Stimulated activated CD8-positive, alpha-beta memory T cell treated with anti-CD3 and anti-CD28 coated beads, Interleukin-15, amount 100 ng/mL, for 1 hour (primary cell): Measurements from ENCODE around the gene FRYL.
"Not testable (repeated sequence)": the region's sequence is repeated elsewhere in the genome, so short reads cannot be mapped to it uniquely, and the experiment has no call there.

Experiments
- DNase-seq: peaks from one replicate; pipeline ENCODE4 v3.0.0-alpha.2; 2020; ENCODE audit warnings: low read depth

Gene FRYL

DNA sequence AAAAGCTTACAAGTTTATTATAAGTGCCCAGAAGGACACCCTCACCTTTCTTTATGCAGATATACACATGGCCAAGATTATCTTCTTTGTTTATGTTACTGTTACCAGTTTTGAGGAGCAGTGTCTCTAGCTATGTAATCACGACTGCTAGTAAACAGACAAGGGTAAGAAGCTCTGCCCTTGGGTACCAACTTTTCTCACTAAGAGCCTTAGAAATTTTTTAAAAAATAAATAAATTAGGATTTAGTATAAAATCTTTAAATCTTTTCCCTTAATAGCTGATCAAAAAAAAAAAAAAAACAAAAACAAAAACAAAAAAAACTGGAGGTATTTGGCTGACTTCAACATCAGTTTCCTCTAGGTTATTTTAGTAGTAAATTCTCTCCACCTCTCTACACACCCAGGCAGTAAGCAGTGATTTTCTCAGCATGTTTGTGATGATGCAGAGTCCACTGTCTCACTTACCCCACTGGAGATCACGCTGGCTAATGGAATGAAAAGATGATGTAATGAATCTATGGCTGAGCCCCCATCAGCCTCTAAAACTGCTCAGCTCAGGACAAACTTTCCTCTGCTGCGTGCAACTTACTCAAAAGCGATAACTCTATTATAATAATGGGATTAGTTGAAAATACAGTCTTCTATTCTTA is 125.9 kb downstream of the FRYL start:
- no peak for DNase-seq

DNA sequence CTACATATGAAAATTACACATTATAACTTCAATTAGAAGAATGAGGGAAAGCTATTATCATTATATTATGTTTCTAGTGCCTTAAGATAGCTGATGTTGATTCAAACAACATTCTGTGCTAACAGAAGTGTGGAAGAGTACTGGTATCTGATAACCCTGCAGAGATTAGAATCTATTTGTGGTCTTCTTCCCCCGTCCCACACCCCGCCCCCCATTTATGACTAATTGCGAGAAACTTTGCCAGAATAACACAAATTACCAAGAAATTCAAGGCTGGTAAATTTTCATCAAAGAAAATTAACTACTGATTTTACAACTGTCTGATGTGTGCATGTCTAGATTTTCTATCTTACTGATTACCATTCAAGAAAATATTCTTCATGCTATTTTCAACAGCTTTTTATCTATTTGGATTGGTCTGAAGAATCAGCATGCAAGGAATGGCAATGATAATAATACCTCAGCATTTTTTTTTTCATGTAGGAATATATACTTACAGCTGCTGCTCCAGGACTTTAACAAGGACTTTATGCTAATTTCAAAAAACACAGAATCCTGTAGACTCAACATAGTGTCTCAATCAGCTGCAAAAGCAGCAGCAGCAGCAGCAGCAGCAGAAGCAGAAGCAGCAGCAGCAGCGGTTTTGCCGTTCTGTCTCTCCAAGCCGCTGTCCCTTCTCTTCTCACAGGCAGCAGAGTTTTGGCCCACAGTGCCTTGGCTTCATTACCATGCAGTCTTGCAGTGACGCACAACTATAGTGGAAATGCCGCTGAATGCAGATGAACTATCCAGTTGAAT is 126.7 kb downstream of the FRYL start:
- peak; percentile 9 for DNase-seq

DNA sequence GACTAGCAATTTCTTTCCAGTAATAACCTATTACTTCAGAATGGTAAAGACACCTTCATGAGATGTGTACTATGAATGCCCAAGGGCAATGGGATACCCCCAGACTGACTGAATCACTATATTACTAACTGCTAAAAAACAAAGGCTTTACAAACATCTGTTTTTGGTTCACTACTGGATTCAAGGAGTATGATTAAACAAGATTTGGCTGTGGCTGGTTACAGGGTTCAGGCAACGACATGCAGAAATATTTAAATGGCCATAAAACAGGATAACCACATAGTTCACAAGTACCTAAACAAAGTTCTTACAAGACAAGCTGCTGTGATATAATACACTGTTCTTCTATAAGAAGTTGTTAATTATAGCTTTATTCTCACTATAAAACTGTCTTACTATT is 128.2 kb downstream of the FRYL start:
- no peak for DNase-seq

DNA sequence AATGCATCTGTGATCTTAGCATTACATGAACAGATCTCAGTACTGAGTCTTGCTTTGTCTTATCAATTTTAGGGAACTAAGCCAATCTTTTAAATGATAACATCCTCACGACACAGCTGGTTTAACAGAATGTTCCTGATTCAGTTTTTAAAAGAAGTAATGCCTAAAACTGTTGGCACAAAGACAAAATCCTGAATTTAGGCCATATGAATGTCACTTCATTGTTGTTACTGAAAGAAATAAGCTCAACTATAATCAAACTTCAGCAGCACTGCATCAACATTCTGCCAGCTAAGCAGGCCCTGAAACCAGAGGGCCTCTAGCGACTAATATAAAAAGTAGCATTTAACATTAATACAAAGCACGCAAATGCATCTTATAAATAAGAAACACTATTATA is 130.6 kb downstream of the FRYL start:
- no peak for DNase-seq

DNA sequence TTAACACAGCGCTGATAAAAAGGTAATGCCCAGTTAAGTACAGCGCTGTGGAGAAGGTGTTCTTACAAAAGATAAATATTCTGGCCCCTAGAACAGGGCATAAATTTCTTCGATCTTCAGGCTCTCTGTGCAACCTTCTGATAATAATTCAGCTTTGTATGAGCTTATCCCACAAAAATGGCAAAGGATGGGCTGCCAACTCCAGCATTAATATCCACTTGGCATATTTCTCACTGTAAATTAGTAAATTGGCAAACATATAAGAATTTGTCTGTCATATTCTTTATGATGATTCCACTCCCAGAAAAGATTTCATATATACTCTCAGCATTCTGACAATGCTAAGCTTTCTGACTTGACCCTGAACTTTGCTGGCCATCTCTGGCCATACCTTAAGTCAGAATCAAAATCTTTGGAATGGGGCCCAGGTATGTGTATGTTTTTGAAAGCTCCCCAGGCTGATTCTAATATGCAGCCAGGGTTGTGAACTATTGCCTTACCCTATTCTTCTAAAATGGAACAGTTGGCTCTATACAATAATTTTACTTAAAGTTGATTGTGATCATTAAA is 134.8 kb downstream of the FRYL start:
- DNase-seq, result no peak

DNA sequence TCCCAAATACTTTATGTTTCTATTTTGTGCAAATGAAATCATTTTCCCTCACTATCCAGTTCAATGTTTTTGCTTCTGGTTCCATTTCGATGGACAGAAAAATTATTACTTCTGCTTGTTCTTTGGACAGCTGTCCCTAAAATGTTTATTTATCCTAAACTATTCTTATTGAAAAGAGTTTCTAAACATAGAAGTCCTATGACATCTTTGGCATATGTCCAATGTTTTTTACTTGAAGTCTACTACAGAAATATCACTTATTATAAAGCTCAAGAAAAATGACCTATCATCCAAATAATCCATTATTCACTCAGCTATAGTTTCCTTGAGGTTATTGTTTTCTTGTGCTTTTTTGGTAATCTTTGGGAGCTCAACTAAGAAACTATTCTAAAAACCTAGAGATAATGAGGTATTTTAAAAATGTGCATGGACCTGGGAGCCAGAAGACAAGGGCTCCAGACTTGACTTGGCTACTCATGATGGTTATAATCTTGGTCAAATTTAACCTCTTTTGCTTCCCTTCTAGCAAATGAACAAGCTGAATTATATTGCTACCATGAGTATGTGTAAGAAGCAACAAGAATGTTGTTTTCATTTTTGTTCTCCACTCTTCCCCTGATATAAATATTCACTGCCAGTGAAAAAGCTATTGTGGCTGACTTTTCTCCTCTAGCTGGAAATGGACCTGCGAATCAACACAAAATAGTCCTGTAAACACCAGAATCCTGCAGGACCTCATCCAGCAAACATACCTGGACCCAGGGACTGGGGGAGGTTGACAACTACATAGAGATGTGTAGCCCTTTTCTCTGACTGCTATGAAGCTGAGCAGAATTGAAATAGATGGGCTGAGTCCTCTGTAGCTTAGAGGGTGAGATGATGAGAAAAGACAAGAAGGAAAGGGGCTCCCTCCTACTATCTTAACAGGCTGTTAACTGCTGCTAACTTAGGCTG is 137.4 kb downstream of the FRYL start:
- no peak for DNase-seq

DNA sequence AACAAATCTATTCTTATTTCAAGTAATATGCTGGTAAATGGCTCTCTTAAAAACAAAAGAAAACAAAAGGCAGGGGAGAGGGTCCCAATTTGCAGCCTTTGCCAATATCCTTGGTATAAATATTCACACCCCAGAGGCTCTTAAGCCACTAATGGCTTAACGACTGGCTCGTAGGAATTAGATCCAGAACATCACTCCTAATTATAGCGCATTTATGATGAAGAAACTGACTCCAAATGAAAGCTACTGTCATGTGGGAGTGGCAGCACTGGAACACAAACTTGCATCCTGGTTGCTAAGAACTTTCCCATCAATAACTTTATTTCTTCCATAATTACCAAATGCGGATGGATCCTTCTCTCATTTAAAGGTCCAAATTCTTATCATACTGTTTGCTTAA is 138.7 kb downstream of the FRYL start:
- DNase-seq, result no peak

DNA sequence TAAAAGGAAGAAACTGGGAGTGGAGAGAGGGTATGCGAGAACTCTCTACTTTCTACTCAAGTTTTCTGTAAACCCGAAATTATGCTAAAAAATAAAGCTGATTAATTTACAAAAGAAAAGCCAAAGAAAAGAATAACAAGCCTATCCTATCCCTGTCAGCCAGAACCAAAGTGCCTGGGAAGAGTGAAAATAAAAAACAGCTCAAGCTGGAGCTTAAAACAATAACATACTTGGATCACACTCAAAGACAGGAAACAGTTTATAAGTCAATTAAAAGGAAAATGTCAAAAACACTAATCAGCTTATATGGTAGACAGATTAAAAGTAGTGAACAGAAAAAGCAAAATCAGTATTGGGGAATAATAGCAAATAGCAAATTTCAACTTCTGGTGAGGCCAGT is 139.4 kb downstream of the FRYL start:
- no peak for DNase-seq

DNA sequence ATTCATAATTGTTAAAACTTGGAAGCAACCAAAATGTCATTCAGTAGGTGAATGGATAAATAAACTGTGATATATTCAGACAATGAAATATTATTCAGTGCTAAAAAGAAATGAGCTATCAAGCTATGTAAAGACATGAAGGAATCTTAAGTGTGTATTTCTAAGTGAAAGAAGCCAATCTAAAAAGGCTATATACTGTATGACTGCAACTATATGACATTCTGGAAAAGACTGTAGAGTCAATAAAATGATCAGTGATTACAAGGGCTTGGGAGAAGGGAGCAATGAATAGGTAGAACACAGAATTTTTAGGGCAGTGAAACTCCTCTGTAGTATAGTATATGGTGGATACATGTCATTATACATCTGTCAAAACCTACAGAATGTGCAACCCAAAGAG is 139.9 kb downstream of the FRYL start:
- DNase-seq, result no peak

DNA sequence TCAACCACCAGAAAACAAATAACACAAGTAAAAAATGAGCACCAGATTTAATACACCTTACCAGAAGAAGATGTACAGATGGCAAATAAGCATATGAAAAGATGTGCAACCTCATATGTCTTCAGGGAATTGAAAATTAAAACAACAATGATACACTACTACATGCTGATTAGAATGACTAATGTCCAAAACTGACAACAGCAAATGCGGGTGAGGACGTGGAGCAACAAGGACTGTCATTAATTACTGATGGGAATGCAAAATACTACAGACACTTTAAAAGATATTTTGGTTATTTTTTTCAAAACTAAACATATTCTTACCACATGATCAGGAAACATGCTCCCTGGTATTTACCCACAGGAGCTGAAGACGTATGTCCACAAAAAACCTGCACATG is 140.3 kb downstream of the FRYL start:
- no peak for DNase-seq

DNA sequence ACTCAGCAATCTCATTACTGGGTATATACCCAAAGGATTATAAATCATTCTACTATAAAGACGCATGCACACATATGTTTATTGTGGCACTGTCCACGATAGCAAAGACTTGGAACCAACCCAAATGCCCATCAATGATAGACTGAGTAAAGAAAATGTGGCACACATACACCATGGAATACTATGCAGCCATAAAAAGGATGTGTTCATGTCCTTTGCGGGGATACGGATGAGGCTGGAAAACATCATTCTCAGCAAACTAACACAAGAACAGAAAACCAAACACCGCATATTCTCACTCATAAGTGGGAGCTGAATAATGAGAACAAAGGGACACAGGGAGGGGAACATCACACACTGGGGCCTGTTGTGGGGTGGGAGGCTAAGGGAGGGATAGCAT is 141.5 kb downstream of the FRYL start:
- DNase-seq, result not testable (repeated sequence)

DNA sequence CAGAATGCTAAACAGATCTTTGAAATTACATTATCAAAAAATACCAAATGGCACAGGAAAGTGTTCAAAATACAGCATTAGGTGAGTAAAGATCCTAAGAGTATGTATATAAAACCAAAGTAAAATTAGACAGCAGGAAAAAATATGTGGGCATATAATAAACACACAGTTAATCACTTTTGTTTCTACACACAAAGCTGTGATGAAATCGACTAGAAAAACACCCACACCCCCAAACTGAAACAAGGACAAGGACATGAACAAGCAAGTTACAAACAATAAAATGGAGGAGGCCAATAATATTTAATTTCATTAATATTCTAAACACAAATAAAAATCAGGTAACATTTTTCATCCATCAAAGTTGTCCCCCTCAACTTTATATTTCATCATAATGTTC is 143.2 kb downstream of the FRYL start:
- no peak for DNase-seq

DNA sequence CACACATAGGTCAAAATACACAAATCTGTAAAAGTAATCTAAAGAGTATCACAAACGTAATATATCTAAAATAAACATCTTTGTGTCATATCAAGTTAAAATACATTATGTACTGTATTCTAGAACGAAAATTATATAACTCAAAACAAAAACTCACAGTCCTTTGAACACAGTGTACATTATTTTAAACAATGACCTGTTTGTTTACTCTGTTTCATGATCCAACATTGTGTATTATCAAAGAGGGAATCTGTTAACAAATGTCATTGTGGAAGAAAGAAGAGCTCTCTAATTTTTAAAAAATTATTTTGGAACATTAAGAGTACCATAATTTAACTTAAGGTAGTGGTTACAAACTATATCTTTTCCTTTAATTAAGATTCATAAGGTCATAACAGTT is 144.1 kb downstream of the FRYL start:
- no peak for DNase-seq

DNA sequence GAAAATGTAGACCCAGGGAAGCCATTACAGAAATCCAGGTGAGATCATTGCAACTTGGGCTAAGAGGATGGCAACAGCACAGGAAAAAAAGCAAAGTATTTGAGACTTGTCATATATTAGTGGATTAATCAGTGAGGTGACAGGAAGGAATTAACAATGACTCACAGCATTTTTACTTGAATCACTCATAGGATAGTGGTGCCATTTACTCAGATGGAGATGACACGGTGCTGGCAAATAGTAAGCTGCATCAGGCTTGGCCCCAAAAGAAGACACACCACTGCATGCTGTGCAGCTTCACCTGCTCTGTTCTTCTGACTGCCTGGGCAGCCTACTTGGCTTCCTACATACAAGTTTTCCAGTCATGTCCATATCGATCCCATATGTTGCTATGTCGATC is 144.8 kb downstream of the FRYL start:
- DNase-seq, result no peak

DNA sequence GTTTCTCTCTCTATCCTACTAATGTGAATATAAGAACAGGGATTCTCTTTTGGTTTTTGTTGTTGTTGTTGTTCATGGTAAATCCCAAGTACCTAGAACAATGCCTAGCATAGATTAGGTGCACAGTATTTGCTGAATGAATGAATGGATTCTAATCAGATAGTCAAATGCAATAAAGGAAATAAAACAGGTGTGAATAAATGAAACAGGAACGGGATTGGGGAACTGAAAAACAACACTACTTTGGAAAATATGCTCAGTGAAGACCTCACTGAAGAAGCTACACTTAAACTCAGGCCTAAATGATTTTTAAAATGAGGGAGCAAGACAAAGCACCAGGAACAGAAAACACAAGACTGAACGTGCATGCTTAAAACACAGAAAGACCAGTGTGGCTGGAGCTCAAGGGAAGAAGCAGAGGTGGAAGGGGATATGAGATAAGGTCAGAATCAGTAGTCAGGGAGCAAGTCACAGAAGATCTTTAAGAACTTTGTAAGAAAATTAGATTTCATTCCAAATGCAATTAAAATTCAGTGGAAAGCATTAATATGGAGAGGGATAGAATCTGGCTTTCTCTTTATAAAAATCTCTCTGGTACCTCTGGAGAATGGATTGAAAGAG is 145.3 kb downstream of the FRYL start:
- no peak for DNase-seq

DNA sequence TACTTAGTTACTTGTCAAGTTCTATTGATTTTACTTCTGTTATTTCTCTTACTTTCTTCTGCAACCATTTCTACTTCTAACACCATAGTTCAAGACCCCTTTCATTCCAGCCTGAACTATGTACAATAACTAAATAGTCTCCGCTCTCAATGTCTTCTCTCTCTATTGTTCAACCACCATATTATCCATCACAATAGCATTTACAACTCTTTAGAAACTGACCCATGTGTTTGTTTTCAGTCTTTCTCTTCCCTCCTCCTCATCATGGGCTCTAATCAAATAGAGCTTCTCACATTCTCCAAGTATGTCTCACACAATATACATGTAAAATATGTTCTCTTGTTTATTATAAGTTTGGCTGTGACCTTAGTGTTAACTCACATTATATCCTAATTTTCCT is 146.4 kb downstream of the FRYL start:
- no peak for DNase-seq

DNA sequence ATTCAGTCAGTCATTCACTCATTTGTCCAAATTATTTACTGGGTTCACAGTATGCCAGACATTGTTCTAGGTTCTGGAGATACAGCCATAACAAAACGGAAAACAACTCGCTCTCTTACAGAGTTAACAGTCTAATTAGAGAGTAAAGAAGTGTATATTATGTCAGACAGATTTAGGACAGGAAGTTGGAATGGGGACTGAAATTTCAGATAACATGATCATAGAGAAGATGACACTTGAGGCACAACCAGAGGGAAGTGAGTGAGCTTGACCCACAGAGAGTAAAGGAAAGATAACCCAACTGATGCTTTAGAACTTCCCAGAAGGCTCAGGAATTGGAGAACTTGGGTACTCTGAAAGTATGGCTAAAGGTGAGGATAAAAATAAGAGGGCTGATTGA is 150.6 kb downstream of the FRYL start:
- DNase-seq, result no peak

DNA sequence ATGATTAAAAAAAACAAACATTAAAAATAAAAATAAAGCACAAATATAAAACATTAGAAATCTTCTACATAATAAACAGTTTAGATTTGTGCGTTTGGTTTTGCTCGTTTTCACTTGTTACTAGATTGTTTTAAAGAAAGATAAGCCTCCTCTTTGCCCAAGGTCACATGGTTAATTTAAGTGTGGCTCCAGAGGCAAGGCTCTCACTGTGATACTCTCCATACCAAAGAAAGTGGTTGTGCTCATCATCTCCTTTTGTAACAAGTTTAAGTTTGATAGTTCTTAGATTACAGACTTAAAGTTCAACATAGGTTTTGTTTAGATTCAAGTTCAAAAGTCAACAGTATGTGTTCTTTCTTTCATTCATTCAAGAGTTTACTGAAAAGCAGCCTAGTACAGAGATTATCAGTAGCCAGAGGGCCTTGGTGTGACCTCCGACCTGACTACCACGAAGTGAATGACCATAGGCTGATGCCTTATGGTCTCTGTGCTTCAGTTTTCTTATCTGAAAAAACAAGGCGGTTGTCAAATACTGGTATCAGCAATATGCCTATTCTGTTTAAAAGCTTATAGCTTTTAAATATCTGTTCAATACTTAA is 156.8 kb downstream of the FRYL start:
- no peak for DNase-seq

DNA sequence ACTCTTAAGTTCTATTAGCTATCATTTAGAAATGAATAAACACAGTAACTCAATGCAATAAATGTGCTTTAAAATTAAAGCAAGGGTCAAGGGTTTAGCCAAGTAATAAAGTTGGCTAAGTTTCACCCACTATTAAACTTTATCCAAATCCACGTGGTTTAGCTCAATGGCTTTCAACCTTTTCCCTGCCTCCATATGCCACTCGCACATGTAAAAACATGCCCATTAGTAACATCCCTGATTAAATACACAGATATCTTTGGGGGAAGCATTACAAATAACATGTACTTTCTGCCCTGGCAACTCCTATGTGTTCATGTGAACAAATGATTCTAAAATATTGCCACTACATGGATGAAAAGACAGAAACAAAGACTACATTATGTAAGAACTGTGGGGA is 159.2 kb downstream of the FRYL start:
- DNase-seq, result no peak

DNA sequence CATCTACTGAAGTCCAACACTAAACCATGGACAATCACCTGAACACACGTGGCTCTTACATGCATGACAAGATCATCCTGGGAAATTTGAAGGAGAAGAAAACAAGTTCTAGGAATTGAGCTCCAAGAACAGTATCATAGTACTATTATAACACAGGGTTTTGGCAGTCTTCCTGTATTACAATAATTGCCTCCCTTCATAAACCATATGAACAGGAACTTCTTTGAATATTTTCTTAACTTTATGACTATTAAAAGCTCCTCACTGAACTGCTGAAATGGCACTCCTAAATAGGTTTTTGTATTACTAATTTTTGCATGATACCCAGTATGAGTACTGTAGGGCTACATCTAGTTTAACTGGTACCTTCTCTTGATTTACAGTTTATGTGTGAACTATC is 160.0 kb downstream of the FRYL start:
- no peak for DNase-seq

DNA sequence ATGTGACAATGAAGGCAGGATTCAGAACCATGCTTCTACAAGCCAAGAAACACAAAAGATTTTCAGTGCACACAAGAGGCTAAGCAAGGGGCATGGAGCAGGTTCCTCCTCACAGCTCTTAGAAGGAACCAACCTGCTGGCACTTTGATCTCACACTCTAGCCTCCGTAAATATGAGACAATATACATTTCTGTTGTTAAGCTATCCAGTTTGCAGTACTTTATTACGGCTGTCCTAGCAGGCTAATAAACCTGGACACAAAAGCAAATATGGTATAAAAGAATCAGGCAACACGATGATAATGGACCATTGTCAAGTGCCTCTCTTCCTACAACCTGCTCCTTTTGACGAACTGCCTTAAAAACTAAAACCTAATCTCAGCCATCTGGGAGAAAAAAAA is 175.6 kb downstream of the FRYL start:
- DNase-seq, result no peak

DNA sequence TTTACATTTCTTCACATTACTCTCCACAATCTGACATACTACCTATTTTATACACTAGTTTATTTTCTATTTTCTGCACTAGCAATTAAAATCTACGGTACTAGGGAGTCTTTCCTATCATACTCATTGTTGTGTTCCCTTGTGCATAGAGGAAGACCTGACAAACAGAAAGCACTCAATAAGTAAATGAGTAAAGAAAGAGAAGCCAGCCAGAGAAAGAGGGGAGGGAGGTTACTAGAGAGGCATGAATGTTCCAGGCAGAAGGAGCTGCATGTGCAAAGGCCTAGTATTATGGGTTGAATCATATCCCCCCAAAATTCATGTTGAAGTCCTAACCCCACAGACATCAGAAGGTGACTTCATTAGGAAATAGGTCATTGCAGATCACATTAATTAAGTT is 176.0 kb downstream of the FRYL start:
- no peak for DNase-seq
